ENCODE results near the gene PTPN14. TPM values are rescaled to one million over a fixed set of nuclear protein-coding genes. Genes with fewer than 3 reads are reported as not detected.

Gene PTPN14
- polyA plus RNA-seq, 1 donor from 2014 or later, result 0.08 TPM

DNA sequence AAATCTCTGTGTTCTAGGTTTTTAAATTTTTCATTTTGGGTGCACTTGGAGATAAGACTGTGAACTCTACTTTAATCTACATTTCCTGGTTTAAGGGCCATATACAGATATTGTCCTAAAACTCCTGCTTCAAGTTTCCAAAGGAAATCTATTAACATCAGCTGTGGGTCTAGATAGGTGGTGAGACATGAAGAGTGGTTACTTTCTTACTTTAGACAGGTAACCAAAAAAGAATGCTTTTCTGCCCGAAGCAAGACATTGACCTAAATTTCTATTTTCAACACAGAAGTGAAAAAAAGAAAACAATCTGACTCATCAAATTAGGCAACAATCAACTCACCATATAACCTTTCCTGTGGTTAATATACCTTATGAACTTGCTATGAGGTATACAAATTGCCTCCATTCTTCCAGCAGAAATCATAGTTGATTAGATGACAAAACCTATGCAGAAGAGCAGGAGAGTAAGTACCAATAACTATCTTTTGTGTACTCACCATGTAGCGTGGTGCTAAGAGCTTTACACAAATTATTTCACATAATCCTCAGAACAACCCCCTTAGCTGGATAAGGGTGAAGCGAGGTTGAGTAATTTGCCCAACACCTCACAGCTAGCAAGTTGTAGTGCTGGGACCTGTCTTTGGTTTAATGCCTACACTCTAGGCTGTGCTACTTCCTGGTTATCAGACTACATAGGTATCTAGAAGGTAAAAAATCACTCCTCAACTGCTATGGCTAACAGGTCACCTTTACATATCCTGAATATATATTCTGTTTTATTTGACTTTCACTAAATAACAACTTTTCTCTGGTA lies 23.4 kb upstream of the PTPN14 start:
- Mint-ChIP-seq H3K4me3 (no peak overlapping the region), H3K4me1 (peaks cover 0 to 3% (median 3%) of the 10 kb centered on the region in 3 donors), H3K27ac (no peak overlapping the region), H3K36me3 (no peaks in the 10 kb centered on the region), H3K27me3 (peaks cover 1% of the 10 kb centered on the region), H3K9me3 (peaks cover 9 to 22% (median 15%) of the 10 kb centered on the region in 3 donors)

DNA sequence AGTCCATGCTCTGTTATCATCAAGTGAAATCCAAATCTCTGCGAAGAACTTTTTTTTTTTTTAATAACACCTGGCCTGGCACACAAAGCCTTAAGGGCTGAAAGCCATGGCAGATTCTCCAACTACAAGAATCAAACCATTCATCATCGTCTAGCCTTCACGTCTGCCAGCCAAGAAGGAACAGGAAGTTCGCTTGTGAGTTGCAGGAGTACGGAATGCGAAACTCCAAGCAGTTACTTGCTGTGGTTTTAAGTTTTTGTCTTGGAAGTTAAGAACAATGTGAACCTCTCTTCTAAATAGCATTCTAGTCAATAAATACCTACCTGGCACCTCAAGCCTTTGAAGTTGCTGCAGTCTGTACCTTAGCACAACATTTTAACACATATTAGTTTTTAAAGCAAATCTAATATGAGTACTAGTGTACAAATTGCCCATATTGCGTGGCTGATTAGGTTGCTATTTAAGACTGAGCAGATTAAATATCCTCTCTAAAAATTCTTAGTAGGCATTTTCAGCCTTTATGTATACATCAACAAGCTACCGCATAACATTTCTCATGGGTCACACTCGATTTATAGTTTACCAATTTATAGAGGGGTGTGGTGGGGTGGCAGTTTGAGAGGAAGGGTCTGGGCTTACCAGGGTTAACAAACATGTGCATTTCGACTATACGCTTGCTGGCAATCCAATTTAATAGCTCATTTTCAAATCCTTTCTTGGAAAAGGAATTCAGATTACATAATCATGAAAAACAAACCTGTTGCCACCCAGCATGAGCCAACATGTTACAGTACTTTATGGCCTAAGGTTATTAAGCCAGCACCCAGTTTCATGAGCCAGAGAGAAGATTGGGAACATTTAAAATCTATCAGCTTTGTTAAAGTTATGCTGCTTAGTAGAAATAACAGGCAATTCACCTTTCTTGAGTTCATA lies 22.2 kb upstream of the PTPN14 start:
- Mint-ChIP-seq H3K27ac (no peak overlapping the region), H3K4me3 (no peak overlapping the region), H3K4me1 (no peaks in the 10 kb centered on the region), H3K27me3 (peaks cover 1% of the 10 kb centered on the region), H3K36me3 (no peaks in the 10 kb centered on the region), H3K9me3 (peaks cover 9 to 22% (median 15%) of the 10 kb centered on the region in 3 donors)

DNA sequence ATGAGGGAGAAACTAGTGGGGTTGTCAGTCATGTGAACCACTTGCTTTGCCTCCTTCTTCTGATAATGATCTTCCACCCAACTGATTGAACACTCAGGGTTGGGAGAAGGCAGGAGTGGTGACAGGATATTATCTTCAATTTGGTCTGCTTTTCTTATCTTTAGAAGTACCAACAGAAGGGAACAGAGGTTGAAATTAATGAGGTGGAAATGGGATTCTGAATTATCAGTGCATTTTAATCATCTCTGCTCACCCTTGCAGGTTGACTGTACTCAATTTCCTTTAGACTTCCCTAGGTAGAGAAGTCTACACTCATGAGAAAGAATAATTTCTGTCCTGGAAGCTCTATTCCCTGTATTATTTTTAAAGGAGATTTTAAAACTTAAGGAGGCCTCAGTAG lies 19.9 kb upstream of the PTPN14 start:
- peaks cover 1% of the 10 kb centered on the region for H3K27me3 Mint-ChIP-seq
- H3K9me3 Mint-ChIP-seq, result peaks cover 4 to 7% (median 6%) of the 10 kb centered on the region in 3 donors
- H3K36me3 Mint-ChIP-seq, result no peaks in the 10 kb centered on the region
- no peak overlapping the region for H3K4me3 Mint-ChIP-seq
- no peak overlapping the region for H3K27ac Mint-ChIP-seq
- no peaks in the 10 kb centered on the region for H3K4me1 Mint-ChIP-seq

DNA sequence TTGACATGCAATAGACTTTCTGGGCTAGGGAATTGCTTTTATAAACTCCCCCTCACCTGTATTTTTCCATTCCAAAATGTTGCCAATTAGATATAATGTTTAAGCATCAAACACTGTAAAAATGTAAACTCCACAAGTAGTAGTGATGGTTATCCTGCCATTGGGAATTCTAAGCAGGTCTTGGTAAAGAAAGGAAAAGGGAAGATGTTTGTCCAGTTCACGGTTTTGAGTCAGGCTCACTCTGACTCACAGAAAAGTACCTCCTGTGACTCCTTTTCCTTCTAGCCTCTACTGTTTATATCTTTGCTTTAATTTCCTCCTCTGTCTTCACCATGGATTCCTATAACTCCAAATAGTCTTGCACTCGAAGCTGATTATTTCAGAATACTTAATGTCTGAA lies 19.0 kb upstream of the PTPN14 start:
- Mint-ChIP-seq H3K9me3 (peaks cover 0 to 4% (median 0%) of the 10 kb centered on the region in 3 donors), H3K27ac (no peak overlapping the region), H3K4me3 (no peak overlapping the region), H3K36me3 (no peaks in the 10 kb centered on the region), H3K27me3 (peaks cover 1% of the 10 kb centered on the region), H3K4me1 (no peaks in the 10 kb centered on the region)

DNA sequence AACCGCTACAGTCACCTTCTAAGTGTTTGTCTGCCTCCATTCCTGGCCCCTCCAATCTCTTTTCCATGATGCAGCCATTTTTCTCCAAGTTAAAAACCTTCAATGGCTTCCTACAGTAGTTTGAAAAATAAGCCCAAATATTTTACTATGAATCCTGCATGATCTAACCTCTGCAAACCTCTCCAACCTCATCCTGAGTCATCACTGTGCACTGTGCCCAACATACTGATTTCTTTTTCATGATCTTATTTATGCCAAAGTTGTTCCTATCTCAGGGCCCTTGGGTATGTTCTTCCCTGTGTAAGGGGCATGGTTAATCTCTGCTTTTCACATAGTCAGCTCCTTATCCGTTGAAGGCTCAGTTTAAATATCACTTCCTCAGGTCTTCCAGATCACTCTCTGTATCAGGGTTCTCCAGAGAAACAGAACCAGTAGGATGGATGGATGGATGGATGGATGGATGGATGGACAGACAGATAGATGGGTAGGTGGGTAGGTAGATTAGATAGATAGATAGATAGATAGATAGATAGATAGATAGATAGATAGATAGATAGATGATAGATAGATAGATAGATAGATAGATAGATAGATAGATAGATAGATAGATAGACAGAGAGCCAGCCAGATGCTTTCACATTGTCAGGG lies 18.1 kb upstream of the PTPN14 start:
- Mint-ChIP-seq H3K27me3 (peaks cover 1% of the 10 kb centered on the region), H3K9me3 (peaks cover 0 to under 1% (median 0%) of the 10 kb centered on the region in 3 donors), H3K27ac (no peak overlapping the region), H3K4me1 (no peaks in the 10 kb centered on the region), H3K4me3 (no peak overlapping the region), H3K36me3 (no peaks in the 10 kb centered on the region)

DNA sequence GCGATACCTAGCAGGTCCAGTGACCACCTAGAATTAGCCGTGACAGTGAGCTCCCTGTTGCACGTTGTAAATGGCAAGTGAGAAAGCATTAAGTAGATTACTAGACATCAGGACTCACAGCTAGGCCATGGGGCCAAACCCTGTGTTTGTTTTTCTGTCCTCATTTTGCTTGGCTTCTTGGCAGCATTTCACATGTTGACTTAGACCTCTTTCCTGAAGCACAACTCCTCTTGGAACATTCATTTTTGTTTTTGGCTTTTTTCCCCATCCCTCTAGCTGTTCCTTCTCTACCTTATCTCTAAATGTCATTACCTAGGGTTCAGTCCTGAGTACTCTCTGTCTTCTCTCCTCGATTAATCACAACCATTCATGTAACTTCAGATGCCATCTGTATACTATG lies 16.9 kb upstream of the PTPN14 start:
- no peaks in the 10 kb centered on the region for H3K9me3 Mint-ChIP-seq
- no peaks in the 10 kb centered on the region for H3K4me1 Mint-ChIP-seq
- no peak overlapping the region for H3K4me3 Mint-ChIP-seq
- peaks cover 1% of the 10 kb centered on the region for H3K27me3 Mint-ChIP-seq
- H3K36me3 Mint-ChIP-seq, result no peaks in the 10 kb centered on the region
- H3K27ac Mint-ChIP-seq, result no peak overlapping the region

DNA sequence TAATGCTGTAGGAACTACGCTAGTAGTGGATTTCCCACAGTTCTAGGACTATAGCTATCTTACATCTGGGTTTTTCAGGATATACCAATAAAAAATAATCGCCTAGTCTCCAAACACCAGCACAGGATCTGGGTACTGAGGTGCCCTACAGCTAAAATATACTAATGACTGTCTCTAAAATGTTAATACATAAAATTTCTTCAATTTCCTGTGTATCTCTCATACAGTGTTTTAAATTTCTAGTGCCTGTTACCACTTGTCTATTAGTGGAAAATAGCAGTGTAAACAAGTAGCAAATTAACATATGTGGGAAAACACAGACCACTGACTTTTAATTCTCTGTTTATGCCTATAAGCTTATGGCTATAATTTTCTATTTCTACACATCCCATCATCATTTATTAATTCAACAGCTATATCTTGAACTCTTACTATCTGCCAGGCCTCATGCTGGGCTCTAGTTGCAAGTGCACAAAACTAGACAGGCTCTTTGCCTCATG lies 16.1 kb upstream of the PTPN14 start:
- H3K4me3 Mint-ChIP-seq, result no peak overlapping the region
- no peaks in the 10 kb centered on the region for H3K9me3 Mint-ChIP-seq
- no peaks in the 10 kb centered on the region for H3K4me1 Mint-ChIP-seq
- no peaks in the 10 kb centered on the region for H3K36me3 Mint-ChIP-seq
- no peak overlapping the region for H3K27ac Mint-ChIP-seq
- no peaks in the 10 kb centered on the region for H3K27me3 Mint-ChIP-seq

DNA sequence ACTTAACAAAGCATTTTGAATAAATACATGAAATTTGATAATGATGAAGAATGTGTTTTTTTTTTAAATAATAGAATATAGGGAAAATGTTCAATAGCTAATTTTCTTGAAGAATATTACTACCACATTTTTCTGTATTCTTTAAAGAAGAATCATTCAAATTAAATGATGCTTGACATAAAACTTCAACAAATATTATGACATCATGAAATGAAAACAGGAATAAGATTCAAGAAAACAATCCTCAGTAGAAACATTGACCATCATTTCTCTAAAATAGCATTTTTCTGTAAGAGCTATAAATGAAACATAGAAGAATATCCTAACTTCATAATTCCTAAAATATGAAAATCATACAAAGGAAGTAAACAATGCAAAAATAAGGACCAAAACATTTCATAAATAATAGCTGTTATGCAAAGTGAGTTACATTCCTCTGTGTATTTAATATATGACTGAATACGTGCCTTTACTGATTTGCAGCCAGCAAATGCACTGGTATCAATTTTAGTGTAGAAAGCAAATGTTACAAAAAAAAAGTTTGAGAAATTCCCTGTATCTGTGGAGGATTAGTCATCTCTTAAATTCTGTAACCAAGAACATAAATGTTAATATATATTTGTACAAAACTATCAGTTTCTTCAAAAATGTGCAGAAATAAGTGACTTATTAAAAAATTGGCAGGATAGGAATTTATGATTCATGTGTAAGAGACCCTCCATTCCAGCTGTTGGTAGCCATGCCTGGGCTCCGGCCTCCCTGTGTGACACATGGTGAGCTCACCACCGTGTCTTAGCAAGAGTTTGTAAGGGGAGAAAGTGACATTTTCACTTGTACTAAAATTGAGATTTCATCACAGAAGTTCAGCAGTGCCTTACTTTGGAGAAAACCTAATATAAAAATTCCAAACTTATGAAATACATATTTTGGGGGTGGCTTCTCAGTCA lies 15.0 kb upstream of the PTPN14 start:
- H3K4me3 Mint-ChIP-seq, result no peak overlapping the region
- H3K27ac Mint-ChIP-seq, result no peak overlapping the region
- H3K27me3 Mint-ChIP-seq, result no peaks in the 10 kb centered on the region
- no peaks in the 10 kb centered on the region for H3K9me3 Mint-ChIP-seq
- no peaks in the 10 kb centered on the region for H3K36me3 Mint-ChIP-seq
- no peaks in the 10 kb centered on the region for H3K4me1 Mint-ChIP-seq

DNA sequence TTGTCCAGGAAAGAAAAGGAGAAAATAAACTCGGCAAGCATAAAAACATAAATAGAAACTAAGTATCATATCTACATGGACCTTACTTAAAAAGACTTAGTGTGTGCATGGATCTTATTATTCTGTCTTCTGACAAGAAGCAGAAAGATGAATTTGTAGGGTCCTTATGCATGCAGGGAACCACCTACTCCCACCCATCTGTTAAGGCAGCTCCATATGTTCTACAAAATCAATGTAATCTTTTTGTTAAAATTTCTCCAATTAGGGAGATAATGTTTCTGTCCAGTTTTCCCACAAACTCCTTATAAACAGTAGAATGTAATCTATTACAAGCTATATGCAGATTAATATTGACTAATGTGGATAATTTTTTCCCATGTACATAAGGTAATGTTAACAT lies 13.9 kb upstream of the PTPN14 start:
- peaks cover 4% of the 10 kb centered on the region for H3K27me3 Mint-ChIP-seq
- H3K9me3 Mint-ChIP-seq, result no peaks in the 10 kb centered on the region
- H3K4me1 Mint-ChIP-seq, result no peaks in the 10 kb centered on the region
- H3K27ac Mint-ChIP-seq, result no peak overlapping the region
- H3K4me3 Mint-ChIP-seq, result no peak overlapping the region
- no peaks in the 10 kb centered on the region for H3K36me3 Mint-ChIP-seq

DNA sequence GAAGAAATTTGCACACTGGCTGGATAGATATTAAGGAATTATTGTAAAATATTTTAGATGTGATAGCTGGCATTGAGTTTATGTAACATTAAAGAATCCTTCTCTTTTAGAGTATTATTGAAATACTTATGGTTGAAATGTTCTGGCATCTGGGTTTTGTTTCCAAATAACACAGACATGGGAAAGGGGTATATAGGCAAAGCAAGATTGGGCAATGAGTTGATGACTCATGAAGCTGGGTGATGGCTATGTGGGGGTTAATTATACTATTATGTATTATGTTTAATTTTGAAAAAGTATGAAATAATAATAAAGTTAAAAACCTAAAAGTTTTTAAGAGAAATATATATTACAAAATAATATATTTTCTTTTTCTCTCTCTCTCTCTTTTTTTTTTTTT lies 12.5 kb upstream of the PTPN14 start:
- Mint-ChIP-seq H3K4me3 (no peak overlapping the region), H3K36me3 (no peaks in the 10 kb centered on the region), H3K9me3 (no peaks in the 10 kb centered on the region), H3K4me1 (no peaks in the 10 kb centered on the region), H3K27ac (no peak overlapping the region), H3K27me3 (peaks cover 6% of the 10 kb centered on the region)

DNA sequence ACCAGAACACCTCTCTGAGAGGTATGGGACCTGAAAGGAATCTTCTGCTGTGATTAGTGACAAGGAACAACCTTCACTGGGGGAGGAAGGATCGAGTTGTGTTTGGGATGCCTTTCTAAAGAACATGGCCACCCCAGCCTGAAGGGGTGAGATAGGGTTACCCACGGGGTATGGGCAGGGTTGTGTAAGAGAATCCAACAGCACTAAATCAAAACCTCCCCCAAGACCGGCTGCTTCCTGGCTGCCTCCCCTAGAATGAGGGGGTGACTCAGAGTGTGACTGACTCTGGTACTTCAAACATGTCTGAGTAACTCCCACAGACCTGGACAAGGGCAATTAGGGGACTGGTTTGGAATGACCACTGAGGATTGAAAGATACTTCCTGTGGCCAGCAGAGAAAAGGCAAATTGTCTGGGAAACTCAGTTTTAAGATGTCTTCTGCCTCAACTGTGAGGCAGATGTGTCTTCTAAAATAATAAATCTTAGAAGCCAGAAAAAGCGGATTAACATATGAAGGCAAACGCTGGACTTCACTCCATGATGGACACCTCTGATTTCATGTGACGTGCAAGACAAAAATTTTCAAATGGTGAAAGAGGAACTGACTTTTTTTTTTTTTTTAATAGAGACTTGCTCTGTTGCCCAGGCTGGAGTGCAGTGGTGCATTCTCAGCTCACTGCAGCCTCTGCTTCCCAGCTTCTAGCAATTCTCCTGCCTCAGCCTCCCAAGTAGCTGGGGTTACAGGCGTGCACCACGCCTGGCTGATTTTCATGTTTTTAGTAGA lies 6.7 kb upstream of the PTPN14 start:
- Mint-ChIP-seq H3K27ac (no peak overlapping the region), H3K4me1 (no peaks in the 10 kb centered on the region), H3K36me3 (no peaks in the 10 kb centered on the region), H3K4me3 (no peak overlapping the region), H3K27me3 (peaks cover 6% of the 10 kb centered on the region), H3K9me3 (no peaks in the 10 kb centered on the region)

DNA sequence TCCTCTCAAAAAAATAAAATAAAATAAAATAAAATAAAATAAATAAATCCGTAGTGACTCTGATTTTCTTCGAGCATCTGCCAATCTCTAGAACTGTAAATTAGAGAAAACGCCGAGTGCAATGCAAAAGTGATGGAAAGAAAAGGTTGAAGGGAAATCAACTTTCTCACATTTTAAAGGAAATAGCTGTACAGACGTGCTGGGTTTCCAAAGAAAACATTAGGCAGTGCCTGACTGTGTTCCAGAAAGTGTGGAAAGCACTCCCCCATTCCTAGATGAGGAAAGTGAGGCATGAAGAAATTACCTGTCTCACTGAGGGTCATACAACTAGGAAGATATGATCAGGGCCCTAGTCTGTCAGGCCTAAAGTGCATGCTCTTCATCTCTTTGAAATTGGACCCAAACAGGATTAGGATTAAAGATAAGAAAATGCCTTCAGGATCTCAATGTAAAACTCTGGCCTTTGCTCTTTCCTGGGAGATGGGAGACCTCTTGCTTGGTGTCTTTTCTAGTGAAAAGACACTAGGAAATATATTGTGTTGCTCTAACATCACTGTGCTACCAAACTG lies 1.8 kb upstream of the PTPN14 start:
- no peak overlapping the region for H3K27ac Mint-ChIP-seq
- H3K4me3 Mint-ChIP-seq, result no peak overlapping the region
- H3K27me3 Mint-ChIP-seq, result peaks cover 29% of the 10 kb centered on the region
- H3K4me1 Mint-ChIP-seq, result peaks cover 0 to 2% (median 2%) of the 10 kb centered on the region in 3 donors
- no peaks in the 10 kb centered on the region for H3K36me3 Mint-ChIP-seq
- H3K9me3 Mint-ChIP-seq, result no peaks in the 10 kb centered on the region

DNA sequence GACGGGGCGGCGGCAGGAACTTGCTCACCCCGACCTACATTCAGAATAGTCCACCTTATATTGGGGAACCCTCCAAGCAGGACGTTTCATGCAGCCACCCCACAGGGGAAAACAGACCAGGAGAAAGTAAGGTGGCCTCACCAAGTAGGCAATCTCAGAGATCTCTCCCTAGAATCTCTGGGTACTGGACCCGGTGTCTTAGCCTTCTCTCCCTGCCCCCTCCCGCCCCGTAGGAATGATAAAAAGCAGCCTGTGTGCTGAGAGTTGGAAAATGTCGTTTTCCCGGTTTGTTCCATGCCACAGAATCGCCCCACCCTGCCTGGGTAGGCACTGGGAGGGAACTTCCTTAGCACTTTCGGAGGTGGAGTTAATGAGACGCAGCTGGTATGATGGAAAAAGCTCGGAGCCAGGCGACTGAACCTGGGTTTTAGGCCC lies 789 bp upstream of the PTPN14 start:
- Mint-ChIP-seq H3K27ac (no peak overlapping the region), H3K9me3 (no peaks in the 10 kb centered on the region), H3K27me3 (peaks cover 30% of the 10 kb centered on the region), H3K4me3 (no peak overlapping the region), H3K4me1 (peaks cover 0 to 2% (median 2%) of the 10 kb centered on the region in 3 donors), H3K36me3 (no peaks in the 10 kb centered on the region)

All from IgD-negative memory B cell (primary cell).